NCI-H1436 treated with DMSO at 0.1 percent for 48 hours (cell line): ENCODE measurements around the gene VIPR2.

Source experiments
- DNase-seq: peaks from one replicate; lab custom pipeline; 2025; lab: John Stamatoyannopoulos, UW

Gene VIPR2

GRCh38 chr7:159119026-159119741 is 25.5 kb downstream of the VIPR2 start:
- DNase-seq: no peak

- DNase-seq: no peak
Measured at GRCh38 chr7:159118623-159119022, 26.0 kb downstream of the VIPR2 start.

GRCh38 chr7:159118197-159118595 is 26.5 kb downstream of the VIPR2 start:
- DNase-seq: no peak

DNA sequence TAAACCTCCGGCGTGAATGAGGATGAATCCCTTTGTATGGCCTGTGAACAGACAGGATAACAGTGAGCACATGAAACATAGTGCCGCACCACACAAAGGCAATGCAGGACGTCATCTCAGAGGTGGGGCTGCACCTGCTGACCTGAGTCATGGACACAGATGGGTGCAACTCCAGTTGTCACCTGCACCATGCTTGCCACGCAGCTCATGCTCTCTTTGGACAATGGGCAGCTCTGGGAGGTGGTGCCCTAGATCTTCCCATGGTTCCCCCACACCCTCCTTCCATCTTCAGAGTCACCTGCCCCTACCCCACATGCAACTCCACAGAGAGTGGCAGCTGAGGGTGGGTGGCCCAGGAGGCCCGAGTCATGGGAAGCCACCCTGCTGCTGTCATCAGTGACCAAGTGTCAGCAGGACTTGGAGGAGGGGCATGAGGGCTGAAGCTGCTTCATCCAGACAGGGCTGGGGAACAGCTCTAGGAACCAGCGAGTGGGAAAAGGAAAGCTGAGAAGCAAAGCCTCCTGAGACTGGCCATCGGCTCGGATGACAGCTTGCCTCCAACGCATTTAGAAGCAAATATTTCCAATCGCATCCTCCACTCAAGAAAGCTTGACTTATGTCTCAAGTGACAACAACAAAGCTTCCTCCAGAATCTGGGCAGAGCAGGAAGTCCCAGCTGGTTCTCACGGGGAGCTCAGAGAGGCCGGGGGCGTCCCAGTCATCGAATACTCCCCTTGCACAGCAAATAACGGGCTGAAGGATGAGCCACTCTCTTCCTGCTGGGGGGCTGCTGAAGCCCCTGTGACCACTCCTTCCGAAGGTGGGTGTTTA is 27.1 kb downstream of the VIPR2 start:
- DNase-seq: no peak

DNA sequence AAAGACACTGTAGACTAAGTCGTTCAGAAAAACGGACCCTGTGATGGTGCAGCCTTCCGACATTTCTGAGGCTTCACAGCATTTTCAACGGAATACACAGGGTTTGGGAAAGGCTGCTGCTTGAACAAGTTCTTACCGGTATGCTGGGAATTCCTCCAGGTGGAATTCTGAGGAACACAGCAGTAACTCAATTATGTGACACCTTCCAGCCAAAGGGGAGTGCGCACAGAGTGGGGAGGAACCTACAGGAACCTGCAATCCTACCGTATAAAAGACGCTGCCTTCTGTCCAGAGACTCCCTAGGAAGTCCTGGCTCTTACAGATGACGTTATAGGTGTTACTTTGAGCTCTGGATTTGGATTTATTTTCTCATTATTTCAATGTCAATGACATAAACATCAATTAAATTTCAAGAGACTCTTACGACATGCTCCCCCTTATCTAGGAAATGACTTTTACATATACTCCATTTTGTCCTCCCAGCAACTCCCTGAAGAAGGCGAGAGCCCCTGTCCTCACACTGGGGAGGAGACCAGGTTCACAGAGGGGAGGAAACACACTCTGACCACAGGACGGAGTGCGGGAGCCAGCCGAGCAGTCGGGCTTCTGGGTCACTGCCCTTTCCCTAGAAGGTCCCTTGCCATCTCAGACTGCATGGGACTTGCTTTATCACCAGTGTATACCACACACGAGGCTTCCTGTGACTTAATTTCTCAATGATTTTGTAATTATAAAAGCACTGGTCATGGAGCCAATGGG is 27.9 kb downstream of the VIPR2 start:
- no peak for DNase-seq

DNA sequence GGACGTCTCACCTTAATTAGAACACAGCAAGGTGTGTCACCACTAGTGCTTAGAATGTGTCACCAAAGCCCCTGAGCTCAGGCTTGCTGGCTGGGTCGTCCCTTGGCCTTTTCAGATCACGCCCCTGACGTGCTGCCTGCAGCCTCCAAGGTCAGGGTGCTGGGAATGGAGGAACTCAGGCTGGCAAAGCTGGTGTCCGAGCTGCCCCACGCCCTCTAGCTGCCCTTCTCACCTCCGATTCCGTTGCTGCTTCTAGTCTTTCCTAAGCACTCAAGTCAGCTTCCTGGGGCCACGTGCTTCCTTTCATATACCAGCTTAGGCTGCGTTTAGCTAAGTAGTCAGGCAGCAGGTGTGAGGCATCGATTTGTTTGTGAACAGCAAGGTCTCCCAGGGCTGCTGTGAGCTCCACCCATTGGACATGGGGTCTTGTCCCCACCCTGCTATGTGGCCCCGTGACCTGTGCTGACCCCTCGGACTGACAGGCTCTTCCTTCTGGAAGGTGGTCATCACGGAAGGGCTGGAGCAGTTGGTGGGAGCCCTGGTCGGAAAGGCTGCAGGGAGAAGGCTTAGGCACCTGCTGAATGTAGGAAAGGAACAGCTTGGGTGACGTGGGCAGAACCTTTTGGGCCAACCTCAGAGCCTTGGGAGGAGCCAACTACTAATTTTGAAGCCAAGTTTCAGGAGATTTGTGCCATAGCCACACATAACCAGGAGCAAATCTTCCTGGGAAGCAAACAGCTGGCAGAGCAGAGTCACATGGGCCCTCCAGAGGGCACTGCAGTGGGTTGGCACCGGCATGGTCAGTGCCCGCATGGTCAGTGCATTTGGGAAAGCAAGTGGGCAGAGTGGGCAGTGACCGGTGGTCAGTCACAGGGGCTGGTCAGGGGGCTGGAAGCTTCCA is 28.8 kb downstream of the VIPR2 start:
- DNase-seq: no peak

- DNase-seq: no peak
Measured at GRCh38 chr7:159114981-159115380, 29.7 kb downstream of the VIPR2 start.

DNA sequence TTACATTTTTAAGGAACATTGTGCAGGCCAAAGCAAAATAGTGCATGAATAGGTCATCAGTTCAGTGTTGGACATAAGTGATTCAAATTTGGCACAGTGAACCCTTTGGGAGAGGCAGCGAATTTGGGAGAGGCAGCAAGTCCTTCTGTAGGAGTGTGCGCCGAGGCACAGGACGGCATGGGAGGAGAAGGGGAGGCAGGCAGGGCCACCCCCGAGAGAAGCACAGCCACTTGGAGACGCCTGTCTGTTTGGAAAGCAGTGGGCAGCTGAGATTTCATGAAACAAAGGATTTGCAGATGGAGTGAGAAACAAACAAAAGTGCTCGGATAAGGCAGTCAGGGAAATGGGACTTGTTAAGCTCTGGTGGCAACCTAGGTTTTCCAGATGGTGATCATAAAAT is 30.6 kb downstream of the VIPR2 start:
- no peak for DNase-seq

DNA sequence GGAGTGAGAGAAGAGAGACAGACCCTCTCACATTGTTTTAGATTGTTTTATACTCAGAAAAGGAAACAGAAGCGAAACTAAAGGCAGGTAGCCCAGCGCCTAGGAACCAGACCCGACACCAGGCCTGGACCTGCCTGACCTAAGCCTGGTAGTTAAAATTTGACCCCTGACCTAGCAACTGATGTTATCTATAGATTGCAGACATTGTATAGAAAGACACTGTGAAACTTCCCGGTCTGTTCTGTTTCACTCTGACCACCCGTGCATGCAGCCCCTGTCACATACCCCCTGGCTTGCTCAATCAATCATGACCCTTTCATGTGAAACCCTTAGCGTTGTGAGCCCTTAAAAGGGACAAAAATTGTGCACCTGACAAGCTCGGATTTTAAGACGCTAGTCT is 31.6 kb downstream of the VIPR2 start:
- DNase-seq: no peak

- DNase-seq: no peak
Measured at GRCh38 chr7:159112136-159113011, 32.3 kb downstream of the VIPR2 start.

DNA sequence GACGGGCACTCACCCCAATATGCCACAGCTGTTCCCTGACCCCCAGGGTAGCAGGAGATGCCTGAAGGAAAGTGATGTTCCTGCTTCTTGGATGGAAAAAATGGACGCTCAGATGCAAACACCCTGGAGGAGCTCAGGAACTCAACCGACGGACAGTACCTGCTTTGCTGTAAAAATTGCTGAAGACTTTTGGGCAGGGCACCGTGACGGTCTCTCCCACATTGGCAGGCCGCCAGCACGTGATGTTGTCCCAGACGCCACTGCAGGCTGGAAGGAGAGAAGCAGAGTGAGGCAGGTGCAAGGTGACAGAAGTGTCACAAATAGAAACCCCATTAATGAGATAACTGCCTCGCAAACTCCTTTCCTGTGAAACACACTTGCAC is 35.0 kb downstream of the VIPR2 start:
- DNase-seq: no peak

GRCh38 chr7:159108941-159109652 is 35.6 kb downstream of the VIPR2 start:
- DNase-seq: no peak

GRCh38 chr7:159108491-159108890 is 36.2 kb downstream of the VIPR2 start:
- no peak for DNase-seq

DNA sequence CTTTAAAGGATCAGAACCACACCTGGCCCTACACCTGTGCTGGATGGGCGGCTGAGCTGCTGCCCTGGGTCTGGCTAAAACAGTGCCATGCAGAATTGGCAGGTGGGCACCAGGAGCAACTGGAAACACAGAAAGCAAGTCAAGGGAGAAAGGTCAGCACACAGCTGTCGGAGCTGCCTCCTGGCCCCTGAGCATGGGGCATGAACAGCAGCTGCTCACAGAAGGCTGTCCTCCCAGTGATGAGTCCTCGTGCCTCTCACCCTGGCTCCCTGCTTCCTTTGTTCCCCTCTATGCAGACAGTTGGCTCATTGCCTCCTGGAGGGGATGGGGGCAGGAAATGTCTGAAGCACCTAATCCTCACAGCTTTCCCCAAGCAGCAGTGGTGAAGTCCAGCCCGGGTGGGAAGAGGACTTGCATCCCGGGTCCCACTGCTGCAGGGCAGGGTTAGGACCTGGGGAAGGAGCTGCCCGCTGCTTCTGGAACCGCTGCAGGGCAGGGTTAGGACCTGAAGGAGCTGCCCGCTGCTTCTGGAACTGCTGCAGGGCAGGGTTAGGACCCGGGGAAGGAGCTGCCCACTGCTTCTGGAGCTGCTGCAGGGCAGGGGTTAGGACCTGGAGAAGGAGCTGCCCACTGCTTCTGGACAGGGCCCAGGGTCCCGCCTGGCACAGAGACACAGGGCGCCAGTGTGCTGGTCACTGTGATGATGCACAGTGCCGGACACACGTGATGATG is 37.3 kb downstream of the VIPR2 start:
- no peak for DNase-seq

DNA sequence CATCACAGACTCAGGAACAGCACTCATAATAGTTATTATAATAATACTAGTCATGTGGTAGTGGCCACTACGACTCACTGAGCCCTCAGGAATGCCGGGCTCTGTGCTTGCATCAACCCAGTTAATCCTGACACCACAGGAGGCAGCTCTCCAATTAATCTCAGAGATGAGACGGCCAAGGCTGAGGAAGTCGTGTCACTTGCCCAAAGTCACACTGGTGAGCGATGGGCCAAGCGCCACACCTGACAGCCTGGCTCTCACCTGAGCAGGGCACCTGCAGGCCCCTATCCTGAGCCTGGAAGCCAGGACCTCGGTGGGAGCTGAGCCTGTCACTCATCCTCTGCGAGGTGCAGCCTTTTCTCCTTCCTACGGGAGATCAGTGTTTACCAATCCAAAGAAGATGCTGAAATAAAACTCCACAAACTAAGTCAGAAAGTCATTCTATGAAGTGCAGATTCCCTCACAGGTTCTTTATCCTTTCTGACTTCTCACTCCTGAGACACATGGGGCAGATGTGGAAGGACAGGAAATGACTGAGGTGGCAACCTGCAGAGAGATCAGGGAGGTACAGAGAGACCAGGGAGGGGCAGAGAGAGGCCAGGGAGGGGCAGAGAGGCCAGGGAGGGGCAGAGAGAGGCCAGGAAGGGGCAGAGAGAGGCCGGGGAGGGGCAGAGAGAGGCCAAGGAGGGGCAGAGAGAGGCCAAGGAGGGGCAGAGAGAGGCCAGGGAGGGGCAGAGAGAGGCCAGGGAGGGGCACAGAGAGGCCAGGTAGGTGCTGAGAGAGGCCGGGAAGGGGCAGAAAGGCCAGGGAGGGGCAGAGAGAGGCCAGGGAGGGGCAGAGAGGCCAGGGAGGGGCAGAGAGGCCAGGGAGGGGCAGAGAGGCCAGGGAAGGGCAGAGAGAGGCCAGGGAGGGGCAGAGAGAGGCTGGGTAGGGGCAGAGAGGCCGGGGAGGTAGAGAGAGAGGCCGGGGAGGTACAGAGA is 38.5 kb downstream of the VIPR2 start:
- no peak for DNase-seq

- DNase-seq: no peak
Measured at GRCh38 chr7:159105066-159105780, 39.4 kb downstream of the VIPR2 start.

- no peak for DNase-seq
Measured at GRCh38 chr7:159104188-159104920, 40.3 kb downstream of the VIPR2 start.
